ENCODE data around the gene MXI1.

DNA sequence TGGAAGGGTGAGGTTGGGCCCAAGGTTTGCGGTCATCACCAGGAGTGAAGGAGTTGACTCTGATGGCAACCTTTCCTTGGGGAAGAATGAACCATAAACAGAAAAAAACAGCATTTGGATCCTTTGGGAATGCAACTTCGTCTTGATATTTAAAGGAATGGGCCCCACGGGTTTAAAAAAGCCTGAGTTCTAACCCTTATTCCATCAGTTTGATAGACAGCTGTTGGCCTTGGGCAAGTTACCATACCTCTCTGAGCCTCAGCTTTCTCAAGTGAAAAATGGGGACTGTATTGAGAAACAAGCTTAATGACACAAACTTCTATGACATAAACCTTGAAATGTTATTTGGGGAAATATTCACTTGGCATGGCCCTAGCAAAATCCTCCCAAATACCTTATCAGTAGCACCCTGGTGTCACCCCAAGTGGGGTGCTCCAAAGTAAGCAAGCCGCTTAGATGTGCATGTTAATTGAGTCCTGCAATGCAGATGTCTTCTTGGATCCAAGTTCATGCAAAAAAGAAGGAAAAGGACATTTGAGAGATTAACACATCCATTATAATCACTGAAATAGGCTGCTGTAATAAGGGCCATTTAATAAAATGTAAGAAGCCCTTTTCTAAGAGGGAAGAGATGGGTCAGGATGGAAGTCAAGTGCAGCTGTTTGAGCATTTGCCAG lies 13.8 kb downstream of the MXI1 start:
- TF ChIP-seq POLR2A (IDR thresholded peaks at IDR 0.05) (no peak), EP300 (IDR thresholded peaks at IDR 0.05) (no peak)
- TF ChIP-seq, protein P1, sequence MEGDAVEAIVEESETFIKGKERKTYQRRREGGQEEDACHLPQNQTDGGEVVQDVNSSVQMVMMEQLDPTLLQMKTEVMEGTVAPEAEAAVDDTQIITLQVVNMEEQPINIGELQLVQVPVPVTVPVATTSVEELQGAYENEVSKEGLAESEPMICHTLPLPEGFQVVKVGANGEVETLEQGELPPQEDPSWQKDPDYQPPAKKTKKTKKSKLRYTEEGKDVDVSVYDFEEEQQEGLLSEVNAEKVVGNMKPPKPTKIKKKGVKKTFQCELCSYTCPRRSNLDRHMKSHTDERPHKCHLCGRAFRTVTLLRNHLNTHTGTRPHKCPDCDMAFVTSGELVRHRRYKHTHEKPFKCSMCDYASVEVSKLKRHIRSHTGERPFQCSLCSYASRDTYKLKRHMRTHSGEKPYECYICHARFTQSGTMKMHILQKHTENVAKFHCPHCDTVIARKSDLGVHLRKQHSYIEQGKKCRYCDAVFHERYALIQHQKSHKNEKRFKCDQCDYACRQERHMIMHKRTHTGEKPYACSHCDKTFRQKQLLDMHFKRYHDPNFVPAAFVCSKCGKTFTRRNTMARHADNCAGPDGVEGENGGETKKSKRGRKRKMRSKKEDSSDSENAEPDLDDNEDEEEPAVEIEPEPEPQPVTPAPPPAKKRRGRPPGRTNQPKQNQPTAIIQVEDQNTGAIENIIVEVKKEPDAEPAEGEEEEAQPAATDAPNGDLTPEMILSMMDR (IDR thresholded peaks at IDR 0.05): no peak
